Mammary epithelial cell (primary cell): ENCODE data around the gene MAJIN.

Experiments
- CTCF ChIP-seq, 2 donors: IDR thresholded peaks in 1 of 2; conservative IDR thresholded peaks in 1 of 2; 2 replicates each; pipeline ENCODE4 v1.5.1; 2011 to 2012; ENCODE audit warnings: inconsistent platforms in 2 of 2, low read length in 2 of 2, mild to moderate bottlenecking in 2 of 2, control low read depth in 1 of 2, low read depth in 1 of 2; ENCODE audit not compliant: insufficient read depth in 1 of 2; ENCODE audit errors: extremely low read depth in 1 of 2
- EZH2 ChIP-seq: IDR thresholded peaks from 2 replicates; pipeline ENCODE4 v1.6.1; 2012; ENCODE audit warnings: low read length, inconsistent platforms, borderline replicate concordance

- no peak for TF ChIP-seq CTCF (conservative IDR thresholded peaks at IDR 0.05 in 1 of 2, IDR thresholded peaks at IDR 0.05 in 1 of 2; ENCODE audit: extremely low read depth in 1 of 2, insufficient read depth in 1 of 2, low read depth in 1 of 2, low read length in 2 of 2)
- TF ChIP-seq EZH2: no peak
These were observed 60.8 kb downstream of the MAJIN start for GRCh38 chr11:64911142-64911541.
